Stomach smooth muscle (tissue), 2 donors: ENCODE measurements around the gene DRC1.
A peak's percentile ranks its signal among the peaks of the same experiment; 100 is the strongest.

ENCODE experiments used
- H3K27ac ChIP-seq: one replicate; pipeline ENCODE4 v1.7.0; 2013; ENCODE audit warnings: mild to moderate bottlenecking, low read length, inconsistent platforms
- H3K27me3 ChIP-seq, 2 donors: one replicate each; pipeline ENCODE4 v1.7.0; 2013; ENCODE audit warnings: low read length in 2 of 2; ENCODE audit not compliant: insufficient read depth in 2 of 2, control insufficient read depth in 1 of 2
- H3K36me3 ChIP-seq, 2 donors: one replicate each; pipeline ENCODE4 v1.7.0; 2013; ENCODE audit warnings: low read length in 2 of 2; ENCODE audit not compliant: control insufficient read depth in 2 of 2, insufficient read depth in 2 of 2
- H3K4me1 ChIP-seq: one replicate; pipeline ENCODE4 v1.7.0; 2013; ENCODE audit warnings: low read length; ENCODE audit not compliant: control insufficient read depth, insufficient read depth
- H3K4me3 ChIP-seq, 2 donors: one replicate each; pipeline ENCODE4 v1.7.0; 2013; ENCODE audit warnings: low read length in 2 of 2
- H3K9ac ChIP-seq, 2 donors: one replicate each; pipeline ENCODE4 v1.7.0; 2013; ENCODE audit warnings: low read length in 2 of 2, mild to moderate bottlenecking in 1 of 2
- H3K9me3 ChIP-seq, 2 donors: one replicate each; pipeline ENCODE4 v1.7.0; 2013; ENCODE audit warnings: low read length in 2 of 2; ENCODE audit not compliant: control insufficient read depth in 2 of 2
- donor health status: healthy.
- donor health status: Pancreatic carcinoma.

The DRC1 gene

DNA sequence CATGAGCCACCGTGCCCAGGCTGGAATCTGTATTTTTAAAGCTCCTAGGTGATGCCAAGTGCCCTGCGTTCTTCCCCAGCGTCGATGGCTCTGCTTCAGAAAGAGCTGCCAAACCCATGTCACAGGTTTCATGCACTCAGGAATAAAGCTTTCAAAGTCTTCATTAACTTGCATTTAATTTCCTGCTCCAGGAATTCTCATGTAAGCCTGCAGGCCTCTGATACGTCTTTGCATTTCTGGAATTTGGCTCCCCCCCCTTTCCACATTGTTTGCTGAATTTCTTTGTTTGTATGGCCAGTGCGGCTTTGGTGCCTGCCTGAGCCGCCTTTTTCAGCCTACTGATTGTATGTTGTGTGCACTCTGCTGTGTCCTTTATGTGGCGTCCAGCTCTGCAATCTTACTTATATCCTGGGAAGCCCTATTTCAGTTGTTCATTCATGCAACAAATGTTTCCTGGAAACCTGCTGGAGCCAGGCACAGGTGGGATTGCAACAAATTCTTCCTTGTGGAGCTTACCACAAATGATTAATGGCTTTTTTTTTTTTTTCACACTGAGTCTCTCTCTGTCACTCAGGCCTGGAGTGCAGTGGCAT is 94.1 kb downstream of the DRC1 start:
- H3K36me3 ChIP-seq = no peaks in the 10 kb centered on the region
- H3K27me3 ChIP-seq = peaks cover 0 to 6% of the 10 kb centered on the region in 2 donors
- H3K27ac ChIP-seq = no peak overlapping the region
- no peak overlapping the region for H3K4me3 ChIP-seq
- no peaks in the 10 kb centered on the region for H3K4me1 ChIP-seq
- no peaks in the 10 kb centered on the region for H3K9me3 ChIP-seq
- H3K9ac ChIP-seq = no peak overlapping the region

DNA sequence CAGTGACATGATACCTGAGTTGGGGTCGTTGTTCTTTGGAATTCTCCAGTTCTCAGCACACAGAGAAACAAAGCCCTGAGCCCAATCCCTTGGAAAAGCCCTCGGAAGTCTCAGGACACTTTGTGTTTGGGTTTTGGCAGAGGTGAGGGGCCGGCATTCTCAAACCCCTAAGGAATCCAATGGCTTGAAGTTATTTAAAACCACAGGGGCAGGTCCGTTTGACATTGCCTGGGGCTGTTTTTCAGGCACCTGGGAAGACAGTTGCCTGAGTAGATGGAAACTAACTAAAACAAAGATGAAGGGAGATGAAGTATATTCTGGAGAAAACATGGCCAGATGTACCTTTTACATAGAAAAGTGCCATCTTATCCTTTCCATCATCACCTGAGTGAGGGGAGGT is 98.7 kb downstream of the DRC1 start:
- Histone ChIP-seq H3K4me1 (peaks cover 8% of the 10 kb centered on the region), H3K4me3 (no peak overlapping the region), H3K9ac (no peak overlapping the region), H3K27me3 (peaks cover 13 to 18% of the 10 kb centered on the region in 2 donors), H3K27ac (no peak overlapping the region), H3K36me3 (no peaks in the 10 kb centered on the region), H3K9me3 (no peaks in the 10 kb centered on the region)

- peak overlapping the region in 1 of 2 donors; percentile 36 for H3K9ac ChIP-seq
- peak overlapping the region; percentile 48 to 60 for H3K4me3 ChIP-seq
- no peak overlapping the region for H3K27ac ChIP-seq
- no peaks in the 10 kb centered on the region for H3K9me3 ChIP-seq
- peaks cover 8% of the 10 kb centered on the region for H3K4me1 ChIP-seq
- H3K27me3 ChIP-seq = peaks cover 10 to 18% of the 10 kb centered on the region in 2 donors
- H3K36me3 ChIP-seq = no peaks in the 10 kb centered on the region
Observed at GRCh38 chr2:26503231-26503880, 101.6 kb downstream of the DRC1 start.

- H3K27ac ChIP-seq = no peak overlapping the region
- peak overlapping the region; percentile 48 to 60 for H3K4me3 ChIP-seq
- H3K9ac ChIP-seq = no peak overlapping the region
- no peaks in the 10 kb centered on the region for H3K9me3 ChIP-seq
- no peaks in the 10 kb centered on the region for H3K36me3 ChIP-seq
- H3K27me3 ChIP-seq = peaks cover 7 to 18% of the 10 kb centered on the region in 2 donors
- peaks cover 8% of the 10 kb centered on the region for H3K4me1 ChIP-seq
Observed at GRCh38 chr2:26504002-26504401, 102.3 kb downstream of the DRC1 start.

- Histone ChIP-seq H3K4me1 (peaks cover 8% of the 10 kb centered on the region), H3K27me3 (peaks cover 5 to 18% of the 10 kb centered on the region in 2 donors), H3K27ac (no peak overlapping the region), H3K4me3 (no peak overlapping the region), H3K9me3 (no peaks in the 10 kb centered on the region), H3K9ac (no peak overlapping the region), H3K36me3 (no peaks in the 10 kb centered on the region)
Observed at GRCh38 chr2:26506279-26506678, 104.6 kb downstream of the DRC1 start.
